HG03565 (cell line): ENCODE measurements around the gene C5orf58.
"Not testable (repeated sequence)": the region's sequence is repeated elsewhere in the genome, so short reads cannot be mapped to it uniquely, and the experiment has no call there.

Experiments
- ATAC-seq: cut with Tn5 transposase; IDR thresholded peaks from one replicate; pipeline ENCODE4 v1.9.1; 2021; ENCODE audit warnings: mild to moderate bottlenecking, moderate library complexity; ENCODE audit not compliant: unreplicated experiment

C5orf58 gene

GRCh38 chr5:170223360-170223759, 9.4 kb upstream of the C5orf58 start:
- no peak for ATAC-seq

- ATAC-seq: no peak
Observed at GRCh38 chr5:170223906-170224305, 8.9 kb upstream of the C5orf58 start.

GRCh38 chr5:170225326-170226128, 7.3 kb upstream of the C5orf58 start:
- no peak for ATAC-seq

GRCh38 chr5:170226129-170226615, 6.6 kb upstream of the C5orf58 start:
- ATAC-seq: no peak

- ATAC-seq: no peak
Observed at GRCh38 chr5:170226661-170227060, 6.1 kb upstream of the C5orf58 start.

- no peak for ATAC-seq
Observed at GRCh38 chr5:170228762-170229435, 3.9 kb upstream of the C5orf58 start.

- no peak for ATAC-seq
Observed at GRCh38 chr5:170233358-170233892, 640 bp downstream of the C5orf58 start.

GRCh38 chr5:170235876-170236864, 3.4 kb downstream of the C5orf58 start:
- ATAC-seq: no peak

GRCh38 chr5:170238456-170239196, 5.8 kb downstream of the C5orf58 start:
- no peak for ATAC-seq

- ATAC-seq: not testable (repeated sequence)
Observed at GRCh38 chr5:170245436-170245835, 12.7 kb downstream of the C5orf58 start.

- ATAC-seq: no peak
Observed at GRCh38 chr5:170246126-170246870, 13.5 kb downstream of the C5orf58 start.

- no peak for ATAC-seq
Observed at GRCh38 chr5:170247363-170247762, 14.6 kb downstream of the C5orf58 start.

- no peak for ATAC-seq
Observed at GRCh38 chr5:170248172-170248930, 15.6 kb downstream of the C5orf58 start.

GRCh38 chr5:170248931-170249227, 16.1 kb downstream of the C5orf58 start:
- ATAC-seq: not testable (repeated sequence)

- no peak for ATAC-seq
Observed at GRCh38 chr5:170249355-170249754, 16.6 kb downstream of the C5orf58 start.

- no peak for ATAC-seq
Observed at GRCh38 chr5:170250810-170251317, 18.1 kb downstream of the C5orf58 start.

- ATAC-seq: no peak
Observed at GRCh38 chr5:170251462-170251861, 18.7 kb downstream of the C5orf58 start.

- no peak for ATAC-seq
Observed at GRCh38 chr5:170252109-170252508, 19.3 kb downstream of the C5orf58 start.
